ENCODE data around the gene GRID1.

DNA sequence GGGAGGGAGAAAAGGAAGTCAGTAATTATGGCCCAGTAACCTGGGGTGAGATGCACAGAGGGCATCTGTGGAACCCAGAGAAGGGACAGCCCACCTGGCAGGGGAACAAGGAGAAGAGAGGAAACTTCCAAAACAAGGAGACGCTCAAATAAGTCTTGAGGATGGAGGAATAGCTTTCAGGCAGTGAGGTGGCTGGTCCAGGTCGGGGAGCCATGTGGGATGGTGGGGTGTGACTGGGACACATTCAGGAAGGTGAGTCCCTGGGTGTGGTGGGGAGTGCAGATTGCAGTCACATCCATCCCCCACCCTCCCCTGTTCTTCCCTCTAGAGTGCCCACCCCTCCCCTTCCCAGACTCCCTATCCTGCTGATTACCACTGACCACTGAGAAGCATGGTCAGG lies 175.4 kb downstream of the GRID1 start:
- TF ChIP-seq CTCF (IDR thresholded peaks at IDR 0.05; ENCODE audit: low read length): no peak
- TF ChIP-seq EZH2 (IDR thresholded peaks at IDR 0.05; ENCODE audit: borderline replicate concordance, low read length): no peak
